Measurements from ENCODE around the gene TMIGD1.

TMIGD1 gene

GRCh38 chr17:30336369-30337171 is 2.7 kb upstream of the TMIGD1 start:
- FAIRE-seq (peak; percentile 87), DNase-seq (ENCODE audit: insufficient read length, low spot score) (peak; percentile 15)

- no peak for FAIRE-seq
- no peak for DNase-seq (ENCODE audit: insufficient read length, low spot score)
Measured at GRCh38 chr17:30334421-30334820, 564 bp upstream of the TMIGD1 start.

GRCh38 chr17:30332057-30332542 is 1.8 kb downstream of the TMIGD1 start:
- no peak for DNase-seq (ENCODE audit: insufficient read length, low spot score)
- FAIRE-seq = peak; percentile 90

- FAIRE-seq = no peak
- no peak for DNase-seq (ENCODE audit: insufficient read length, low spot score)
Measured at GRCh38 chr17:30326809-30327208, 7.0 kb downstream of the TMIGD1 start.

- DNase-seq (ENCODE audit: insufficient read length, low spot score) (no peak), FAIRE-seq (peak; percentile 75)
Measured at GRCh38 chr17:30324723-30325122, 9.1 kb downstream of the TMIGD1 start.

GRCh38 chr17:30323895-30324319 is 9.9 kb downstream of the TMIGD1 start:
- FAIRE-seq = peak; percentile 72
- peak; percentile 12 for DNase-seq (ENCODE audit: insufficient read length, low spot score)

- DNase-seq (ENCODE audit: insufficient read length, low spot score) (no peak), FAIRE-seq (peak; percentile 79)
Measured at GRCh38 chr17:30323262-30323894, 10.5 kb downstream of the TMIGD1 start.

GRCh38 chr17:30321314-30321713 is 12.5 kb downstream of the TMIGD1 start:
- FAIRE-seq (no peak), DNase-seq (ENCODE audit: insufficient read length, low spot score) (no peak)

- FAIRE-seq (no peak), DNase-seq (ENCODE audit: insufficient read length, low spot score) (no peak)
Measured at GRCh38 chr17:30318155-30318554, 15.7 kb downstream of the TMIGD1 start.

- FAIRE-seq = no peak
- DNase-seq (ENCODE audit: insufficient read length, low spot score) = no peak
Measured at GRCh38 chr17:30316736-30317135, 17.1 kb downstream of the TMIGD1 start.

- DNase-seq (ENCODE audit: insufficient read length, low spot score) (no peak), FAIRE-seq (no peak)
Measured at GRCh38 chr17:30315106-30315505, 18.8 kb downstream of the TMIGD1 start.

- DNase-seq (ENCODE audit: insufficient read length, low spot score) (no peak), FAIRE-seq (no peak)
Measured at GRCh38 chr17:30314474-30314873, 19.4 kb downstream of the TMIGD1 start.

- DNase-seq (ENCODE audit: insufficient read length, low spot score) (no peak), FAIRE-seq (no peak)
Measured at GRCh38 chr17:30312226-30312625, 21.6 kb downstream of the TMIGD1 start.

GRCh38 chr17:30310562-30310961 is 23.3 kb downstream of the TMIGD1 start:
- FAIRE-seq (no peak), DNase-seq (ENCODE audit: insufficient read length, low spot score) (no peak)

GRCh38 chr17:30309591-30309990 is 24.3 kb downstream of the TMIGD1 start:
- FAIRE-seq (no peak), DNase-seq (ENCODE audit: insufficient read length, low spot score) (no peak)

- no peak for DNase-seq (ENCODE audit: insufficient read length, low spot score)
- FAIRE-seq = no peak
Measured at GRCh38 chr17:30308406-30308805, 25.5 kb downstream of the TMIGD1 start.

GRCh38 chr17:30304778-30305177 is 29.1 kb downstream of the TMIGD1 start:
- no peak for FAIRE-seq
- no peak for DNase-seq (ENCODE audit: insufficient read length, low spot score)

GRCh38 chr17:30302241-30302640 is 31.6 kb downstream of the TMIGD1 start:
- no peak for DNase-seq (ENCODE audit: insufficient read length, low spot score)
- no peak for FAIRE-seq

GRCh38 chr17:30300818-30301217 is 33.0 kb downstream of the TMIGD1 start:
- DNase-seq (ENCODE audit: insufficient read length, low spot score) (no peak), FAIRE-seq (no peak)

GRCh38 chr17:30299000-30299399 is 34.9 kb downstream of the TMIGD1 start:
- DNase-seq (ENCODE audit: insufficient read length, low spot score) = no peak
- no peak for FAIRE-seq

GRCh38 chr17:30297715-30298114 is 36.1 kb downstream of the TMIGD1 start:
- DNase-seq (ENCODE audit: insufficient read length, low spot score) = no peak
- FAIRE-seq = no peak

GRCh38 chr17:30296499-30297080 is 37.3 kb downstream of the TMIGD1 start:
- FAIRE-seq (no peak), DNase-seq (ENCODE audit: insufficient read length, low spot score) (no peak)
